CD4-positive, alpha-beta T cell treated with Interleukin-4 for 1 hour (primary cell): ENCODE measurements around the gene MYH6.
"Not testable (repeated sequence)": the region's sequence is repeated elsewhere in the genome, so short reads cannot be mapped to it uniquely, and the experiment has no call there.

ENCODE experiments used
- DNase-seq, 2 donors: peaks; one replicate each; pipeline ENCODE4 v3.0.0-alpha.2; 2020 to 2022

Gene MYH6

GRCh38 chr14:23414254-23414653, 6.2 kb upstream of the MYH6 start:
- no peak for DNase-seq

- DNase-seq, result no peak
Measured at GRCh38 chr14:23413681-23414080, 5.6 kb upstream of the MYH6 start.

DNA sequence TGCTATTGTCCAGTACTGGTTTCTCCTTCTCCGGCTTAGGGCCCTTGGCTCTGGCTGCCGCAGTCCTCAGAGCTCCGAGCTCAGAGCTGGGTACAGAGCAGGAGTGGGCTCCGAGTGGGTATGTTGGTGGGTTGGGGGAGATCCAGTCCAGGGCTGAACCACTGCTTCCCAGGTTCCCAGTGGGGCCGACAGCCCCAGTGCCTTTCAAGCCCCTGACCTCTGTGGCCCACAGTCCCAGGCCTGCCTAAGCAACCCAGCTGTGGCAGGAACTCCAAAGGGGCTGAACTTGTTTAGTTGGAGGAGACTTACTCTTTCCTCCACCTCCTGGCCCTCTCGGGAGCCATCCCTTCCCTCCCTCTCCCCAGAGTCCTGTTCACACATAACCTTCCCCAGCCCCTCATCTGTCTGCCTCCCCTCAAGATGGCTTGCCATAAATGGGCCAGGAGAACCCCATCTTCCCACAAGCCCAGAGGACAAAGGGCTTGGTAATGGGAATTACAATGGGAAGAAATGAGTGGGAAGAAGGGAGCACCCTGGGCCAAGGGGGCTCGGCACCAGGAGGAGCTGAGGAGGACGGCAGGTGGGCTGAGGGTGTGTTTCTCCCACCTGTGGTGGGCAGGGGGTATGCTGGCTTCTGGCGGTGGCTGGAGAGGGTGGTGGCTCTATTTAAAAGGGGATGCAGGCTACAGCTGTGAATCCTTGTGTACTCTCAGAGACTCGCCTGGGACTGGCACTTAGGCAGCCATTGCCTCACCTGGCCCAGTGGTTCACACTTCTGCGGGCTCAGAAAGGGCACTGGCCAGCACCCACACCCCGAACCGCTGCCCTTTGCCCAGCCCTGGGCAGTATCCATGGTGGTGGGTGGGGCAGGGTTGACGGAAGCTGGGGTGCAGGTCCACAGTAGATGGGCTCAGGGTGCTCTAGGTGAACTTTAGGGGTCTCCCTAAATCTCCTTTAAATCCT, 3.8 kb upstream of the MYH6 start:
- no peak for DNase-seq

DNA sequence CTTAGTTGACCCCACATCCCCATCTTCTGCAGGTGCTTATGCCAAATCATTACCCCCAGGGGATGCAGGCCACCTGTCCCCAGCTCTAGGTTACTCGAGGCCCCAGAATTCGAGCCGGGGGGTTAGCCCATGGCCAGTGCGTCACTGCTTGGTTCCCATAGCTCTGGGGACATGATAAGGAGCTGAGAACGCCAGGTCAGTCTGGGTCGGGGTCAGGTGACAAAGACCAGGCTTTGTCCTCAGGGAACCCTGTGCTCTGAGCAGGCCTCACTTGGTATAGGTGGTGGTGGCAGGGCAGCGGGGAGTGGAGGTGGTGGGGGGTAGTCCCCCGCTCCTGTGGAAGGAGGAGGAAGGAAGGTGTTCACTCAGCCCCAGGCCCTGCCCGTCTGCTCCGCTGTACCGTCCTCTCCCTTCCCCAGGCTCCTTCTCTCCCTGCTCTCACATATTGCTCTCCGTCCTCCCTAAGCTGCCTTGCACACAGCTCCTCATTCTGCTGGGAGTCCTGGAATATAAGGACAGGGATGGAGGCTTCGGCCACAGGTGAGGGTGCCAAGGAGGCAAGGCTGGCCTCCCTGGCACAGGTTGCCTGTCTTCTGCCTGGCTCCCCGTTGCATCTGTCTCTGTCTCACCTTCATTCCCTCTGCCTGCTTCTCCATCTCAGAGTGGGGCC, 2.0 kb upstream of the MYH6 start:
- no peak for DNase-seq

DNA sequence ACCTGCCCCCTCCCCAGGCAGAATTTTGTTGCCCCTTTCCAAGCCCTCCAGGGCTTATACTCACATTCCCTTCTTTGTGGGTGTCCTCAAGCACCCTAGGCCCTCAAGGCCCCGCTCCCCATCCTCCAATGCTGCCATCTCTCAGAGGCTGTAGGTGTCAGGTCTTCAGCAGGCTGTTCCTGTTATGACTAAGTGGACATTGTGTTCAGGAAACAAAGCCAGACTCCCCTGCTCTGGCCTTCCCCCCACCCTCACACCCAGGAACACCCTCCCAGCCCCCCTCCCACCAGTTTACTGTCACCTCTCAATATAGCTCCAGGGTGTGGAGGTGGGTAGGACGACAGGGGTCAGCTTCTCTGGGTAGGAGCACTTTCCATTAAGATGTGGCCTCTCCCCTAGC, 1.4 kb upstream of the MYH6 start:
- no peak for DNase-seq

DNA sequence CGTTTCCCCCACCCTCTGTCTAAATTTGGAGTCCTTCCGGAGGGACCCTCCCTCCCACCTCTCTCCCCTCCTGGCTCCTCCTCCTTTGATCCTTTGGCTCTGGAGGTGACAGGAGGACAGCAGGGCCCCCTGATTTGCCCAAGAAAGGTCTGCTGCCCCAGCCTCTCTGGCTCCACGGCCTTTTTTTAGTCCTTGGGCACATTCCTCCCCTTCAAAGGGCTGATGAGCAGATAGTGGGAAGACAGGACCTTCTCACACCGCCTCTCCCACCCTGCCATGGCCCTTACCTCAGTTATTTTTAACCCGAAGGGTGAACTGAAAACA, 196 bp upstream of the MYH6 start:
- DNase-seq, result no peak

GRCh38 chr14:23406725-23407355, 1.2 kb downstream of the MYH6 start:
- no peak for DNase-seq

- DNase-seq, result no peak
Measured at GRCh38 chr14:23406244-23406643, 1.8 kb downstream of the MYH6 start.

- DNase-seq, result no peak
Measured at GRCh38 chr14:23405516-23406025, 2.5 kb downstream of the MYH6 start.

GRCh38 chr14:23405096-23405495, 3.0 kb downstream of the MYH6 start:
- DNase-seq, result no peak

DNA sequence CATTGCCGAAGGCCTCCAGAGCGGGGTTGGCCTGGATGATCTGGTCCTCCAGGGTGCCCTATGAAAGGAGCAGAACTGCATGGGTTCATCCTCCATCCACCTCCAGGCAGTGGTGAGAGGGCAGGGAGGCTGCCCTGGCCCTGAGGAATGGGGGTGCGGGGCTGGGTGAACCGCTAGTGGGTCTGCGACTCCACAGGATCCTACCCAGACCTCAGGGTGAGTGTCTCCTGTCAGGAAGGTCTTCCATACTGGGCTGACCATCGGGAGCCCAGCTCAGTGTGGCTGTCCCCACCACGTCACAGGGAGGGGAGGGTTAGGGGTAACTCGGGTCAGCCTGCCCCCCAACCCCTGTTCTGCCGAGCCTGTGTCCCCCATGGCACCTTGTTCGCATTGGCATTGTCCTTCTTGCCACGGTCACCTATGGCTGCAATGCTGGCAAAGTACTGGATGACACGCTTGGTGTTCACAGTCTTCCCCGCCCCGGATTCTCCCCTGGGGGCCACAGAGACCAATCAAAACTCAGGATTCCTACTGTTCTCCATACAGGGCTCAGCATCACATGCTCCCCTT, 3.7 kb downstream of the MYH6 start:
- DNase-seq, result no peak

GRCh38 chr14:23403908-23404307, 4.2 kb downstream of the MYH6 start:
- no peak for DNase-seq

- no peak for DNase-seq
Measured at GRCh38 chr14:23403139-23403438, 5.0 kb downstream of the MYH6 start.

GRCh38 chr14:23402296-23403138, 5.6 kb downstream of the MYH6 start:
- no peak for DNase-seq

GRCh38 chr14:23401291-23401690, 6.8 kb downstream of the MYH6 start:
- DNase-seq, result no peak

GRCh38 chr14:23400496-23401149, 7.5 kb downstream of the MYH6 start:
- not testable (repeated sequence) for DNase-seq

DNA sequence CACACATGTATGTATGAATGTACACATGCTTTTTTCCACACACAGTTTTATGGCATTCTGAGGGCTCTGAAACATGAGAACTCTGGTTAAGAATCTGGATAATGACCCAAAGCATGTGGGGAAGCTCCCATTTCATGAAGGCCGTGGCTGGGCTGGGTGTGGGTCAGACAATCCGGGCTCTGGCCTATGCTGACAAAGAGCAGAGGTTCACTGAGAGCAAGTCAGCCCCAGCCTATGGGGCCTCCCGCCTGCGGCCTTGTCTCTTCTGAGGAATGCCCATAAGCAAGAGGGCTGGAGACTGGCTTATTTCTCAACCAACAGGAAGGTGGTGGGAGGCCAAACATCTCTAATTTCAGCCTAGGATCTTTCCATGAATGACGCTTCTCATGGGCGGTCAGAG, 8.5 kb downstream of the MYH6 start:
- DNase-seq, result no peak

GRCh38 chr14:23399136-23399535, 8.9 kb downstream of the MYH6 start:
- DNase-seq, result no peak

DNA sequence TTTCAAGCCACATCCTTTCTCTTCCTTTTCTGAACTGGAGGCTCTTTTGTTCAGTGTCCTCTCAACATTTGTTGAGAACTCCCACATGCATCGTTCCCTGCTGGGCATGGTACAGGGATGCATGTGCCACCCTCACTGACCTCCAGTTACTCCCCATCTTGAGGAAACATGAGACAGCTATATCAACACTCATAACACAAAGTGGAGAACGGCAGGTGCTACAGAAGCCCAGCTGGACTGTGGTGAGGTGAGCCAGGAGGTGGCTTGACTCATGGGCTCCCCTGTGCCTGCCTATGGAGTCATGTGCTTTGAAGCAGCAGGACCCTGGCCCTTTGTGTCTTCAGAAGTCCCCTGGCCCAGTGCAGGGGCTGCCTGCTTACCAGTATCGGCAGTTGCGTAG, 9.7 kb downstream of the MYH6 start:
- DNase-seq, result no peak

DNA sequence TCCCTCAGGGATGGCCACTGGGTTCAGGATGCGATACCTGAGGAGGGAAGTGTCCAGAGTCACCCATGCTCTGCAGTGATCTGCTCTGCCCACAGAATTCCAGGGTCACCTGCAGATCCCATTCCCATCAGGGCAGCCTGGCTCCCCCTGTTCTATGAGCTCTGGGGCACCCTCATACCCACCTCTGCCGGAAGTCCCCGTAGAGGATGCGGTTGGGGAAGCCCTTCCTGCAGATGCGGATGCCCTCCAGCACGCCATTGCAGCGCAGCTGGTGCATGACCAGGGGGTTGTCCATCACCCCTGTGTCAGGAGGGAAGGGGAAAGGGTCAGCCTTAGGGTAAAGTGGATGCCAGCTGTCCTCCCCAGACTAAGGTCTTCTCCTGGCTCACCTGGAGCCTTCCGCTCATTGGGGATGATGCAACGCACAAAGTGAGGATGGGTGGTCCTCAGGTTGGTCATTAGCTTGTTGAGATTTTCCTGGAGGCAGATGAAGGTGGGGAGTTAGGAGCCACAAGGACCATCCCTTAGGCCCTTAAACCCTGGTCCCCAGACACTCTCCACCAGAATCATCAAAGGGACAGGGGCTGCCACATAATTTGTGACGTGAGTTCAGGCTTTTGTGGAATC, 11.2 kb downstream of the MYH6 start:
- no peak for DNase-seq

GRCh38 chr14:23396126-23396525, 11.9 kb downstream of the MYH6 start:
- no peak for DNase-seq

DNA sequence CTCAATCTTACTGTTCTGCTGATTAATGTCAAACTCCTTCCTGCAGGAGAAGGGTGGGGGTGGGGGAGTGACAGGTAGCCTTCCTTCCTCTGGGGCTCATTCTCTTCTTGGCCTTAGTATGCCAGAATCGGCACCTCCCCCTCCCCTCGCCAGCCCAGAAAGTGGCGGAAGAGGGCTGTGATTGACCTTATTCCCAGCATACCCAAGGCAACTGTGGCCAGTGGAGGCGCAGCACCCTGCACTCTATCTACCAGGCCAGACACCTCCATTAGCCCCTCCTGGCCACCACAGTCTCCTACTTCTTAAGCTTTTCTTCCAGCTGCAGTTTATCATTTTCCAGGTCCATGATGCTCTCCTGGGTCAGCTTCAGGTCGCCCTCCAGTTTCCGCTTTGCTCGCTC, 15.5 kb downstream of the MYH6 start:
- DNase-seq, result no peak
